HL-60/S4 treated with retinoic acid at 250 ng/mL for 4 days and 3 days (cell line): ENCODE measurements around the gene RALGAPA1.
"Not testable (repeated sequence)": the region's sequence is repeated elsewhere in the genome, so short reads cannot be mapped to it uniquely, and the experiment has no call there.

Experiments
- in situ Hi-C: fragments of 300-500 bp; cut with MboI; formaldehyde crosslinking; loops from 2 replicates; pipeline ENCODE4 v1.7.0; 2022; ENCODE audit warnings: low sequenced_read_pairs

Gene RALGAPA1

DNA sequence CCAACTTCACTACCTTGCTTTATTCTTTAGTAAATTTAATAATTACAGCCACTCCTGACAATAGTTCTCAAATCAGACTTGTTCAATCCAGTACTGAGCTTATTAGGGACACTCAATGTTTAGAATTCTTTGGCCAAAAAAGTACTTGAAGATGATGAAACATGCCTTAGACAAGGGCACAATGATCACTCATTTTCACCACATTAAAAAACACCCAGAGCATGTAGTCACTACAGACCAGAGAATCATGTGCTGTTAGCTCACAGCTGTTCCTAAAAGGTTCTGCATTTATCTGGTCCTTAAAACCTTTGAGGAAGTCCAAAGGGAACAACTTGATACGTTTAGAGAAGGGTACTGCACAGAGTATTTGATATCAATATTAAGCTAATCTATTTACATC is 176.4 kb downstream of the RALGAPA1 start:
- in situ Hi-C loops: no loop called here

DNA sequence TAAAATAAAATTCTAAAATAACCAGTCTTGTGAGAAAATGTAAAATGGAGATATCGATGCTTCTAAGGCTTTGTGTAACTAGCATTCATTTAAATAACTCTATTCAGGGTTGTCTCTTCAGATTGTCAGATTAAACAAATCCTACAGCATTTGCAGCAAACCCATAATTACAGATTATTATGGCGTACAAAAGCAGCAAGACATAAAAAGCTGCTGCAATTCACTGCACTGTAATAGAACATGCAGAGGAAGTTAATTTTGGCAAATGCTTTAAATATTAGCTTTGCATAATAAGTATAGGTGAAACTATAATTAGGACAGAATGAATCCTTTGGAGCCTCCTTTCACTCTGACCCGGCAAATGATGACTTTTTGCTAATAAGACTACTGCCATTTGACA is 176.8 kb downstream of the RALGAPA1 start:
- in situ Hi-C loops: no loop called here

DNA sequence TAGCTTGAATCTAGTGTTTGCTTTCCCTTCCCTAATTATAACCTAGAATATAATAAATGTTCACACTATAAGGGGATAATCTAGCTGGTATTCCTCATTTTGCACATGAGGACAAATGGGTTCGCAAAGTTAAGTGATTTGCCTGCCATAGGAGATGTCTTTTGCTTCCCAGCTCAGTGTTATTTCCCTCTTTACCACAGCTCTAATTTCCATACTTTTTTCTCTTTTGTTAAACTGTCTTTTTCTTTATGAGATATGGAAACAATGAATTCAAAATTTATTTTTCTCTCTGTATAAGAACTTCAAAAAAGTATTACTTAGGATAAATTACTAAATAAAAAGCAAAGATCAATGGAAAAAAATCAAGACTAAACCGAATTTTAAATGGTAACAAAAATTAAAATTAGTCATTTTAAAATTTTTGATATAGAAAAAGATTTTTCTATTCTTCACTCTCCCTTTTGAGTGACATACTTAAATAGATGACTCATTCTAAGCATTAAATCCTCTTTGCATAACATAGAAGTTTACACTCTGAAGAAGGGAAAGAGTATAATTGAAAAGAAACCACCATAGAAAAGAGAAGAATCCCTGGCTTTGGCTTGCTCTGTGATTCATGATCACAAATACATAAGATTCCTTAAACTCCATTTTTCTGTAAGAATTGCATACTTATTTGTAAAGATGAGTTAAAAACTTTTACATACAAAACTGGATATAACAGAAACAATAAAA is 177.9 kb downstream of the RALGAPA1 start:
- in situ Hi-C loops: no loop called here

DNA sequence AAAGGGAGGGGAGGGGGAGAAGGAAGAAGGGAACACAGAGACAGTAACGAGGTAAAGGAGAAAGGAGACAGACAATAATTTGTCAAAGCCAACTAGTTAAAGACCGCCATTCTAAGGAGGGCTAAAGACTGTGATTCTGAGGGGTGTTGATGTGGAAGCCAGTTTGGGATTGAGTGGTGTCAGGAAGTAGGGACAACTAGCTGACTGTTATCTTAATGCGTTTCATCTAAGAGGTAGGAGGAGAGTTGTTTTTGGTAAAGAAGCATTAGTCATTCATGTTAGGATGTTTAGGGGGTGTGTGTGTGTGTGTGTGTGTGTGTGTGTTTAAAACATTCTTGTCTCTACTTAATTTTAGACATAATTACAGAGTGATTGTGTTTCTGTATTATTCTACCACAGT is 180.1 kb downstream of the RALGAPA1 start:
- in situ Hi-C loops: no loop called here

DNA sequence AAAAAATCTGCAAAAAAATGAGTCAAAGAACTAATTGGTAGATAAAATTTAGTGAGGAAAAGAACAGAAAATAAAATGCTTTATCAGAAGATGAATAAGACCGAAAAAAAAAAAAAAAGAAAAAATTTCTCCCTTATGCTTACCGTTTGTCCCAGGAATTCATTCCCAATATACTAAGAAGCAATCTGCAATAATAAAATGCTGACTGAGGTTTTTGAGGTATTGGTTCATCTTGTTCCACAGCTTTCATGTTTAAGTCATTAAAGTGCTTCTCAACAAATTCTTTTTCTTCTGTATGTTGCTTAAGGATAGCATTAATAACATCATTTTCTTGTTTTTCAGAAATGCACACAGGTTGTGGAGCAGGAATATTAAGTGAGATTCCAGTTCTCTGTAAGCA is 182.1 kb downstream of the RALGAPA1 start:
- in situ Hi-C loops: not testable (repeated sequence)

DNA sequence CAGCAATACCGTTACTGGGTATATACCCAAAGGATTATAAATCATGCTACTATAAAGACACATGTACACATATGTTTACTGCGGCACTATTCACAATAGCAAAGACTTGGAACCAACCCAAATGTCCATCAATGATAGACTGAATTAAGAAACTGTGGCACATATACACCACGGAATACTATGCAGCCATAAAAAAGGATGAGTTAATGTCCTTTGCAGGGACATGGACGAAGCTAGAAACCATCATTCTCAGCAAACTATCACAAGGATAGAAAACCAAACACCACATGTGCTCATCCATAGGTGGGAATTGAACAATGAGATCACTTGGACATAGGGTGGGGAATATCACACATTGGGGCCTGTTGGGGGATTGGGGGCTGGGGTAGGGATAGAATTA is 187.1 kb downstream of the RALGAPA1 start:
- in situ Hi-C loops: not testable (repeated sequence)

DNA sequence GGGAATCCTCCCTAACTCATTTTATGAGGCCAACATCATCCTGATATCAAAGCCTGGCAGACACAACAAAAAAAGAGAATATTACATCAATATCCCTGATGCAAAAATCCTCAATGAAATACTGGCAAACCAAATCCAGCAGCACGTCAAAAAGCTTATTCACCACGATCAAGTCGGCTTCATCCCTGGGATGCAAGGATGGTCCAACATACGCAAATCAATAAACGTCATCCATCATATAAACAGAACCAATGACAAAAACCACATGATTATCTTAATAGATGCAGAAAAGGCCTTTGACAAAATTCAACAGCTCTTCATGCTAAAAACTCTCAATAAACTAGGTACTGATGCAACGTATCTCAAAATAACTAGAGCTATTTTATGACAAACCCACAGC is 189.1 kb downstream of the RALGAPA1 start:
- in situ Hi-C loops: not testable (repeated sequence)

DNA sequence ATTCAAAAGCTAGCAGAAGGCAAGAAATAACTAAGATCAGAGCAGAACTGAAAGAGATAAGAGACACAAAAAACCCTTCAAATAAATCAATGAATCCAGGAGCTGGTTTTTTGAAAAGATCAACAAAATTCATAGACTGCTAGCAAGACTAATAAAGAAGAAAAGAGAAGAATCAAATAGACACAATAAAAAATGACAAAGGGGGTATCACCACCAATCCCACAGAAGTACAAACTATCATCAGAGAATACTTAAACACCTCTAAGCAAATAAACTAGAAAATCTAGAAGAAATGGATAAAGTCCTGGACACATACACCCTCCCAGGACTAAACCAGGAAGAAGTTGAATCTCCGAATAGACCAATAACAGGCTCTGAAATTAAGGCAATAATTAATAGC is 189.6 kb downstream of the RALGAPA1 start:
- in situ Hi-C loops: not testable (repeated sequence)

DNA sequence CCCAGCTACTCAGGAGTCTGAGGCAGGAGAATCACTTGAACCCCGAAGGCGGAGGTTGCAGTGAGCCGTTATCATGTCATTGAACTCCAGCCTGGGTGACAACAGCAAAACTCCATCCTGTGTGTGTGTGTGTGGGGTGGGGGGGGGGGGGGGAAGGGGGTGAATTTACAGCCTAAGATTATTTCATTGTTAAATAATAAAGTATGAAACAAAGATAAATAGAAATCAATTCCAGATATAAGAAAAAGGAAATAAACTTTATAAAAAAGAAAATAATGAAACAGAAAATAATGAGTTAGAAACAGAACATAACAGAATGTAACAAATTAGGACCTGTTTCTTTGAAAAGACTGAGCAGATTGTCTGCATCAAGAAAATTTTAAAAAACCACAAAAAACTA is 191.6 kb downstream of the RALGAPA1 start:
- in situ Hi-C loops: no loop called here

DNA sequence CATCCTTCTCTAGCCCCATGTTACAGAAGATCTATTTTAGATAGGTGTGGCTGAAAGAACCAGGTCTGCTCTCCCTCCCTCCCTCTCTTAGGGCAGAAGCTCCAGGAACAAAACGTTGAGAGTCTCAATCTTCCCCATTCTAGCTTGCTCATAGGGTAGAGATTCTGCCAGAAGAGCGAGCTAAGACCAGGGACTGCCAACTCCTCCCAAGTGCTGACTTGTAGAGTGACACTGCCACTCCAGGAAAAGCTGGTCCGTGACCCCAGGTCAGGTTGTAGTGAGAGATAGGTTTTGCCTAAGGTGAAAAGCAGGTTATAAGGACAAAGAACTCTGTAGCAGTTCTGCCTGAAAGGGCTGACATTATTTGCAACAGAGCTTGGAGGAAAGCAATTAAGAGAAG is 201.7 kb downstream of the RALGAPA1 start:
- in situ Hi-C loops: no loop called here

DNA sequence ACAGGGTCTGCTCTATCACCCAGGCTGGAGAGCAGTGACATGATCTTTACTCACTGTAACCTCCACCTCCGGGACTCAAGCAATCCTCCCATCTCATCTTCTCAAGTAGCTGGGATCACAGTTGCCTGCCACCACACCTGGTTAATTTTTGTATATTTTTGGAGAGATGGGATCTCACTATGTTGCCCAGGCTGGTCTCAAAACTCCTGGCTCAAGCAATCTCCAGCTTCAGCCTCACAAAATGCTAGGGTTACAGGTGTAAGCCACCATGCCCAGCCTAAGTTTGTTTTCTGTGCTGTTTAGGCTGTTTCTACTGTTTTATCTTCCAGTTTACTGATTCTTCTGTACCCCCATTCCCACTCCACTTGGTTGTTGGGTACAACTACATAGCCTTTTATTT is 208.8 kb downstream of the RALGAPA1 start:
- in situ Hi-C loops: no loop called here

DNA sequence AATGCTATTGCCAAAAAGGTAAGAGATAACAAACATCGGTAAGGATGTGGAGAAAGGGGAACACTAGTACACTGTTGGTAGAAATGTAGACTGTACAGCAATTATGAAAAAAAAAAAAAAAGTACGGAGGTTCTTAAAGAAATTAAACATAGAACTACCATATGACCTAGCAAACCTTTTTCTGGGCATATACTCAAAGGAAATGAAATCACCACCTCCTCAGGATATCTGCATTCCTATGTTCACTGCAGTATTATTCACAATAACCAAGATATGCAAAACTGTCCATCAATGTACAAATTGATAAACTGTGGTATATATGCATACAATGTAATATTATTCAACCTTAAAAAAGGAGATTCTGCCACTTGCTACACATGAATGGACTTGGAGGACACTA is 214.5 kb downstream of the RALGAPA1 start:
- in situ Hi-C loops: no loop called here

DNA sequence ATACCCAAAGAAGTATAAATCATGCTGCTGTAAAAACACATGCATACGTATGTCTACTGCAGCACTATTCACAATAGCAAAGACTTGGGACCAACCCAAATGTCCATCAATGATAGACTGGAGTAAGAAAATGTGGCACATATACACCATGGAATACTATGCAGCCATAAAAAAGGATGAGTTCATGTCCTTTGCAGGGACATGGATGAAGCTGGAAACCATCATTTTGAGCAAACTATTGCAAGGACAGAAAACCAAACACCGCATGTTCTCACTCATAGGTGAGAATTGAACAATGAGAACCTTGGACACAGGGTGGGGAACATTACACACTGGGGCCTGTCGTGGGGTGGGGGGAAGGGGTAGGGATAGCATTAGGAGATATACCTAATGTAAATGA is 221.7 kb downstream of the RALGAPA1 start:
- in situ Hi-C loops: not testable (repeated sequence)

DNA sequence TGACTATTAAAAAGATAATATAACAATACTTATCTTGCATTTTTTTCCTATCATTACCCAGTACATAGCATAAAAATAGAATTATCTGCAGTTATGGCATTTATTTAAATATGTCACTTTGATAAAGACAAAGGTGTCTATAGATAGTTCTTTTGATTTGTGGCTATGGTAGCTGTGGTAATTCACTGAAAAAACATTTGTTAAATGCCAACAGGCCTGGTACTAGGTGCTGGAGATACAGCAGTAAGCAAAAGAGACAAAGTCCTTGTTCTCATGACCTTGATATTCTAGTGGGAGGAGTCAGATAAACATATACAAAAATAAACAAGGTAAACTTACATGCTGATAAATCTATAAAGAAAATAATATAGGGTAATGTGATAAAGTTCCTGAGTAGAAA is 230.5 kb downstream of the RALGAPA1 start:
- in situ Hi-C loops: no loop called here

DNA sequence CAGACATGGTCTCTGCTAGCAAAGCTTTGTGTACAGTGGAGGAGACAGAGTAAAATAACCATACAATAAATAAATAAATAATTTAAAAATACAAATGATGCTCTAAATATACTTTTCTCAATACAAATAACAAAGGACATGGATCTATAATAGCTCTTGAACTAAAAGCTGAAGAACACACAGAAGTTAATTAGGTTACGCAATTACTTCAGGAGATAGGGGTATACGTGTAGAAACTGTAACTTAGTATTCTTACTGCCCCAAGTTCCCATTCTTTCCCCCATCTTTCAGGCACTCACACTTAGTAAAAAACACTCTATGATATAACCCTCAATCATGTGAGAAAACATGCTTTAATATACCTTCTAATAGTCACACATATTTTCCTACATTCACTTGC is 231.0 kb downstream of the RALGAPA1 start:
- in situ Hi-C loops: no loop called here

DNA sequence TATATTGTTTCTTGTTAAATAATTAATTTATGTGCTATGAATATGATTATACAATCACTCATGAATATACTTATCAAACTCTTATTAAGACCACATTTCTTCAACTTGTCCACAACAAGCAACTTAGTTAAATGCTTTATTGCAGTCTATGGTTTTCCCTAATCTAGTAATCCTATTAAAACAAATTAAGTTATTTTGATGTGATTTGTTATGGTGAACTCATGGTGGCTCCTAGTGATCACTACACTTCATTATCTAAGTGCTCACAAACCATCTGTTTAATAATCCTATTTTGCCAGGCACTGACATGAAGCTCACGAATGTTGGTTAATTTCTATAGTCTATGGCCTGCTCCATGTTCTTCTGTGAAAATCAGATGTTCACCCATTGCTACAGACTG is 232.2 kb downstream of the RALGAPA1 start:
- in situ Hi-C loops: no loop called here

DNA sequence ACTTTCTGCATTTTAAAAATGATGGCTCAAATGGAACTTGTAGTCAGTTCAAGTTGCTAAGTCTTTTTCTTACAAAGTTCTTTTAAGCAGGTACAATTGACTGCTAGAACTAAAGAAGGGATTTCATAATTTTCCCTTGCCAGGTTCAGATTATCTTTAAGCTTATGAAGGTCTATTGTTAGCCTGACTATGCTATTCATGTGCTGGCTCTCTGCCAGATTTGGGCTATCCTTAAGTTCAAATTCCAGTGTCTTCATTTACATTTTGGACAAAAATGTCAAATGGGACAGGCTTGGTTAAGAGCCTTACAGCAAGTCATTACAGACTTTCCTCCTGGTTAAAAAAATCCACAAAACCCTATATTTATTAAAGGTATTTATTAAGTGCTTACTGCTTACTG is 232.8 kb downstream of the RALGAPA1 start:
- in situ Hi-C loops: no loop called here

DNA sequence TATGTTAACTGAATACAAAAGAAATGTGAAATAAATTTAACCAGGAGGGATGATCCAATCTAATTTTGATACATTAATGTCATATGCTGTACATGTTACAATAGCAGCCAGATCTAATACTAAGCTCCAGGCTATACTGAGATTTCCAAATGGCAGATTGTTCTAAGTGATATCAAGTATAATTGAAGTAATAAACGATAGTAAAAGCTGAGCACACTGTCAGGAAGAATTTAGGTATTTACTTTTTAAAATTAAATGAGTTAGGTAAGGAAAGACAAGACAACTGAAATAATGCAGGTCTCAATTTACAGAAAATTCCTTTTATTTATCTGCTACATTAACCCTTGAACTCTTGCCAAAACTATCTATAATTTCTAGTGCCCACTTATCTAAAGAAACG is 235.2 kb downstream of the RALGAPA1 start:
- in situ Hi-C loops: no loop called here

DNA sequence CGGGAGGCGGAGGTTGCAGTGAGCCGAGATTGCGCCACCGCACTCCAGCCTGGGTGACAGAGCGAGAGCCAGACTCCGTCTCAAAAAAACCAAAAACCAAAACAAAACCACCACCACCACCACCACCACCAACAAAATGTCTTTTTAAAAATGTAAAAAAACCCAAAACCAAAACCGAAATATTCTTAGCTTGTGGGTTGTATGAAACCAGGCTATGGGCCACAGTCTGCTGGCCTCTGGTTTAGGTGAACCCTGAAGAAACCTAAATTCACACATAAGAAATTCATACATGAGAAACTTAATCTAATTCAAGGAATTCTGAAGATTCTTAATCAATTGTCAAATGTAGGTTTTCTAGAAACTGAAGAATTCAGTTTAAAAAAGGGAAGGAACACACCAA is 237.5 kb downstream of the RALGAPA1 start:
- in situ Hi-C loops: no loop called here

DNA sequence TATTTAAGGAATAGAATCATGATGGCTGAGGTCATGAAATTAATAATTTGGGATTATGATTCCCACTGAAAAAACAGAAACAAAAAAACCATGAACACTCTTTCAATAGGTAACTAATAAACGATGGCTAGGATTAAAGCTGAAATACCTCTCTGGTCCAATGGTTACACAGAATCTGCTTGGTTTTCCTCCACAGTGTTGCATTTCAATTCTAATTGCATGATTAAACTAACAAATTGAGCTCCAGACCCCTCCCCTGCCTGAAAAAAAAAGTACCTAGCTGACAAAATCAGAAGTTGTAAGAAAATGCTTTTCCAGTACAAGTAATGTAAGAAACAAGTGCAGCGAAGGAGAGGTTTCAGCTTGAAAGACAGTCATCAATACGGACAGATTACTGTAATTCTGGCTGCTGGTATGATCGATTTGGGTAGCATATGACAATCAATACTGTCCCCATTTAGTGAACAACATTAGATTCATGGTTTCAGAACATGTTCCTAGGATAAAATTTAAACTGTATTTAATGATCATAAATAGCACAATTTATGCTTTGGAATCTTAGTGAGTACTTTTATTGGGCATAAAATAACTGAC is 243.1 kb downstream of the RALGAPA1 start:
- in situ Hi-C loops: no loop called here

DNA sequence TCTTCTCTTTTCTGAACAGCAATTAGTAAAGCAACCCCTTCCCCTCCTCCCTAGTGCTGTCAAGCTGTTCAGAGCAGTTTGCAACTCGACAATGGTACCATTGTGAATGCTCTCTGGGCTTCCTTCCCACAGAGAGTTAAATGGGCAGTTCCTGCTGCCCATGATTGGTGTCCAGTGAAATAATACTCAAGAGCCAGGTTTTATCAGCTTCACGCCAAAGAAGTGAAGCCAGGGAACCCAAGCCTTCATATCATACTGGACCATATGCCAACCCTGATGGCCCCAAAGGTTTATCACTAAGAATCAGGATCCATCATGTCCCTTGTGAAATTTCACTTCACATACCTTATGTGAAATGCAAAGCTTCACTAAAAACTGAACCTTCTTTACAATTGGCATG is 250.4 kb downstream of the RALGAPA1 start:
- in situ Hi-C loops: no loop called here

DNA sequence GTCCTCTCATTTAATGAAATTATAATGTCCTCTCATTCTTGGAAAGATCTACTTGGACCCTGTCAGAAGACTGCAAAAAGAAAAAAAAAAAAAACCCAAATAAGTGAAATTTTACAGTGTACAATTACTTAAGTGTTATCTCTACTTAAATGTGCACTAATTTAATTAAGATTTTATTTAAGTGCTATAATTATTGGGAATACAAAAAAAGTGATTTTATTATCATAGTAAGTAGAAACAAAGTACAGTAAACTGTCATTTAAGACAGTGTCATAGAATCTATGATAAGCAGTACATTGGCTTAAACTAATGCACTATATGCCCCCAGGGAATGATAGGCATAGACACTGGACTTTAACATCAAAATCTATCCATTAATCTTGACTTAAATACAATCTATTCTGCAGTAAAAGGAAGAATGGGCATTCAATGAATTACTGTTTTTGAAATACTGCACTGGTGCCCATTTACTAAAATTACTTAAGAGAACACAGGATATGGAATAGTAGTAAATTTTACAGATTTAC is 251.8 kb downstream of the RALGAPA1 start:
- in situ Hi-C loops: no loop called here

DNA sequence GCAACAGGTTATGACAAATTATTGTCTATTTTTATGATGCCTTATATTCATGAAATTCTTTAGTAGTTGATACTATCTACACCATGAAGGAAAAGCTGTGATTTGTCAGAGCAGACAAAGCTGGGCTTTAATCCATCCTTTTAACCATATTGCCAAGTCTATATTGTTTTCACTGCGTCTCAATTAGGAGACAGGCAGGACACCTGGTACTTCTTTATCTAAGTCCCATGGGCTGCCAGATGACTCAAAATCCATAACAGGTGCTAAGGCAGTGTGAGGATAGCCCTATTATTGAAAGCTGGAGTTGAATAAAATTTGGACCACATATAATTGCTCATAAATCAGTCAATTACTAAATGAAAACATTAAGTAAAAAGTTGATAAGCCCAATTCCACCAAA is 252.5 kb downstream of the RALGAPA1 start:
- in situ Hi-C loops: no loop called here
